Chondrocyte (in vitro differentiated cells): Measurements from ENCODE around the gene CEP135. TPM values are rescaled to one million over a fixed set of nuclear protein-coding genes. Genes with fewer than 3 reads are reported as not detected.

Experiments used
- DNase-seq: peaks from one replicate; pipeline ENCODE4 v3.0.0; 2021; ENCODE audit warnings: mixed read lengths, low spot score
- H3K27ac Mint-ChIP-seq: one replicate; pipeline ENCODE4 v1.8.0; 2021; ENCODE audit warnings: mild to moderate bottlenecking, moderate library complexity, mixed read lengths; ENCODE audit not compliant: unreplicated experiment
- H3K27me3 Mint-ChIP-seq: 2 replicates; pipeline ENCODE4 v1.8.0; 2021; ENCODE audit warnings: low read depth, mixed read lengths
- H3K36me3 Mint-ChIP-seq: 2 replicates; pipeline ENCODE4 v1.8.0; 2021; ENCODE audit warnings: low read depth, mixed read lengths
- H3K4me1 Mint-ChIP-seq: 2 replicates; pipeline ENCODE4 v1.8.0; 2021; ENCODE audit warnings: low read depth, mild to moderate bottlenecking, mixed read lengths
- H3K4me3 Mint-ChIP-seq: one replicate; pipeline ENCODE4 v1.8.0; 2021; ENCODE audit warnings: mild to moderate bottlenecking, moderate library complexity, mixed read lengths; ENCODE audit not compliant: unreplicated experiment
- H3K9me3 Mint-ChIP-seq: 2 replicates; pipeline ENCODE4 v1.8.0; 2021; ENCODE audit warnings: low read depth, mixed read lengths
- total RNA-seq: library from RNA; stranded (reverse); gene quantifications from 3 replicates; pipeline ENCODE4 v1.2.1, GENCODE V29; 2021
- TF ChIP-seq, protein P1 (sequence below): fragments of 200-600 bp; sonication (generic); IDR thresholded peaks from 2 replicates; pipeline ENCODE4 v1.5.0; 2021; ENCODE audit warnings: antibody characterized with exemption, mild to moderate bottlenecking, moderate library complexity

CEP135 gene
- total RNA-seq, 1 donor from 2014 or later, result 5.2 TPM

DNA sequence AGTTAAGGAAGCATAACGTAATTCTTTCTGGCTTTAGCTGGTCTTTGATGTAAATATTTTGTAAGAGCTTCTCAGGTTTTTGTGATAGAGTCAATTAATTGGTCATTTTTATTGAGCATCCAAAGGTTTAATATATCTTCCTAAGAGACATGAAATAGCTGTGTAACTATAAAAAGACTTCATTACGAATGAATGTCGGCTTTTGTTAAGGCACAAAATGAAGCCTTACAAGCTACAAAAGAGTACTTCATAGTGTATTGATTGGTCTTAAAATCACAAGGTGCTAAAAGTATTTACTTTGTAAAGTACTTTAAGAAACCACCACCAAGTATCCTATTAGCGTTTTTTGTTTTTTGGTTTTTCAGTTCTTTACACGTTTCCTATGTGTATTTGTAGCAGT lies 104.2 kb downstream of the CEP135 start:
- DNase-seq, result no peak
- peaks cover 1% of the 10 kb centered on the region for H3K27me3 Mint-ChIP-seq
- H3K9me3 Mint-ChIP-seq, result no peaks in the 10 kb centered on the region
- H3K27ac Mint-ChIP-seq, result no peak overlapping the region
- no peak overlapping the region for H3K4me3 Mint-ChIP-seq
- TF ChIP-seq, protein P1, sequence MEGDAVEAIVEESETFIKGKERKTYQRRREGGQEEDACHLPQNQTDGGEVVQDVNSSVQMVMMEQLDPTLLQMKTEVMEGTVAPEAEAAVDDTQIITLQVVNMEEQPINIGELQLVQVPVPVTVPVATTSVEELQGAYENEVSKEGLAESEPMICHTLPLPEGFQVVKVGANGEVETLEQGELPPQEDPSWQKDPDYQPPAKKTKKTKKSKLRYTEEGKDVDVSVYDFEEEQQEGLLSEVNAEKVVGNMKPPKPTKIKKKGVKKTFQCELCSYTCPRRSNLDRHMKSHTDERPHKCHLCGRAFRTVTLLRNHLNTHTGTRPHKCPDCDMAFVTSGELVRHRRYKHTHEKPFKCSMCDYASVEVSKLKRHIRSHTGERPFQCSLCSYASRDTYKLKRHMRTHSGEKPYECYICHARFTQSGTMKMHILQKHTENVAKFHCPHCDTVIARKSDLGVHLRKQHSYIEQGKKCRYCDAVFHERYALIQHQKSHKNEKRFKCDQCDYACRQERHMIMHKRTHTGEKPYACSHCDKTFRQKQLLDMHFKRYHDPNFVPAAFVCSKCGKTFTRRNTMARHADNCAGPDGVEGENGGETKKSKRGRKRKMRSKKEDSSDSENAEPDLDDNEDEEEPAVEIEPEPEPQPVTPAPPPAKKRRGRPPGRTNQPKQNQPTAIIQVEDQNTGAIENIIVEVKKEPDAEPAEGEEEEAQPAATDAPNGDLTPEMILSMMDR, result no peak
- peaks cover 28% of the 10 kb centered on the region for H3K4me1 Mint-ChIP-seq
- no peaks in the 10 kb centered on the region for H3K36me3 Mint-ChIP-seq

- H3K4me1 Mint-ChIP-seq, result peaks cover 17% of the 10 kb centered on the region
- DNase-seq, result no peak
- H3K4me3 Mint-ChIP-seq, result no peak overlapping the region
- H3K27me3 Mint-ChIP-seq, result peaks cover 1% of the 10 kb centered on the region
- H3K27ac Mint-ChIP-seq, result no peak overlapping the region
- H3K9me3 Mint-ChIP-seq, result no peaks in the 10 kb centered on the region
- TF ChIP-seq, protein P1, result no peak
- H3K36me3 Mint-ChIP-seq, result peaks cover 1% of the 10 kb centered on the region
These were observed 106.6 kb downstream of the CEP135 start for GRCh38 chr4:56055027-56055977.

DNA sequence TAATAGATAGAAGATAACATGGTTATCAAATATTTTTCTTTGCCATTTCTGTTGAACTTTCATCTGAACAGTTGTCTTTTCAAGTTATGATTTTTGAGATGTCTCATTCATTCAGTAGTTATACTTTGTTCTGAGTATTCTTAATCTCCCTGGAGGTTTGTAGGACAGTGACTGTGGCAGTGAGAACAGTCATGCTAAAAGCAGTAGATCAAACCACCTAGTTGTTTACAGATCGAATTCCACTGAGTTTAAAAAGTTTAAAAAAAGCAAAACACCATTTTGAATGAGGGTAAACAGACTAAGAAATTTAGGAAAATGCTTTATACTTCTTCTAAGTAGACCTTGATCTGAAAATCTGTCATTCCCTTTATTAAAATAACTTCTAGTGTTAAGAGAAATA lies 107.2 kb downstream of the CEP135 start:
- Mint-ChIP-seq H3K9me3 (no peaks in the 10 kb centered on the region), H3K4me3 (no peak overlapping the region), H3K4me1 (peaks cover 11% of the 10 kb centered on the region), H3K27me3 (peaks cover 1% of the 10 kb centered on the region), H3K36me3 (peaks cover 2% of the 10 kb centered on the region), H3K27ac (no peak overlapping the region)
- no peak for DNase-seq
- TF ChIP-seq, protein P1, result no peak

DNA sequence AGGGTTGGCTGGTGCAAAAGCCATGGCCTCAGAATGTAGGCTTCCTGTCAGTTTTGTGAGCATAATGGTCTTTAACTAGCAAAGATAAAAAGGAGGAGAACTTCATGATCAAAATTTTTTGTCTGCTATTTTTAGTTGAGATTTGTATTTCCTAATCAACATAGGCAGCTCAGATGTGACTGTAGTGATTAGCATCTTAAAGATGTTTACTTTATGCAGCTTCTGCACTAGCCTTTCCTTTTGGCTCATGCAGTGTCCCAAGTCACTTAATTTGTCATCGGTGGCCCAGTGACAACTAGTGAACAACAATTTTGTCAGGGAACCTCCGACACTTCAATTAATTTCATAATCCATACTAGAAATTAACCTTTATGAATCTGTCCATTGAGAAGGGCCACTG lies 109.8 kb downstream of the CEP135 start:
- H3K27ac Mint-ChIP-seq, result no peak overlapping the region
- no peaks in the 10 kb centered on the region for H3K9me3 Mint-ChIP-seq
- TF ChIP-seq, protein P1, result no peak
- DNase-seq, result no peak
- H3K4me3 Mint-ChIP-seq, result no peak overlapping the region
- H3K27me3 Mint-ChIP-seq, result no peaks in the 10 kb centered on the region
- peaks cover 11% of the 10 kb centered on the region for H3K4me1 Mint-ChIP-seq
- H3K36me3 Mint-ChIP-seq, result peaks cover 4% of the 10 kb centered on the region

GRCh38 chr4:56060036-56060435 lies 111.3 kb downstream of the CEP135 start:
- H3K4me1 Mint-ChIP-seq, result peaks cover 11% of the 10 kb centered on the region
- peaks cover 4% of the 10 kb centered on the region for H3K36me3 Mint-ChIP-seq
- H3K27me3 Mint-ChIP-seq, result no peaks in the 10 kb centered on the region
- H3K27ac Mint-ChIP-seq, result no peak overlapping the region
- no peak overlapping the region for H3K4me3 Mint-ChIP-seq
- no peak for DNase-seq
- no peaks in the 10 kb centered on the region for H3K9me3 Mint-ChIP-seq
- TF ChIP-seq, protein P1, result no peak
